Stimulated activated CD8-positive, alpha-beta memory T cell treated with anti-CD3 and anti-CD28 coated beads, Interleukin-7, amount 100 ng/mL, for 4 hours (primary cell): ENCODE measurements around the gene PLGRKT.
"Not testable (repeated sequence)": the region's sequence is repeated elsewhere in the genome, so short reads cannot be mapped to it uniquely, and the experiment has no call there.

Experiments used
- DNase-seq, 2 donors: peaks; one replicate each; pipeline ENCODE4 v3.0.0-alpha.2; 2020; ENCODE audit warnings: low read depth in 2 of 2

The PLGRKT gene

GRCh38 chr9:5437254-5438216, at the start of gene PLGRKT:
Gene PLGRKT (minus strand): TSS chr9:5437925. CDS start chr9:5431977, 5,948 bp downstream.
- peak; percentile 82 to 85 for DNase-seq

GRCh38 chr9:5486988-5487387, 49.3 kb upstream of the PLGRKT start:
- no peak for DNase-seq

GRCh38 chr9:5485378-5486085, 47.8 kb upstream of the PLGRKT start:
- no peak for DNase-seq

GRCh38 chr9:5483306-5483705, 45.6 kb upstream of the PLGRKT start:
- no peak for DNase-seq

GRCh38 chr9:5482194-5482593, 44.5 kb upstream of the PLGRKT start:
- no peak for DNase-seq

GRCh38 chr9:5481322-5482040, 43.8 kb upstream of the PLGRKT start:
- DNase-seq, result no peak

GRCh38 chr9:5480919-5481318, 43.2 kb upstream of the PLGRKT start:
- no peak for DNase-seq

- no peak for DNase-seq
These were observed 42.4 kb upstream of the PLGRKT start for GRCh38 chr9:5479994-5480694.

GRCh38 chr9:5478206-5478605, 40.5 kb upstream of the PLGRKT start:
- no peak for DNase-seq

GRCh38 chr9:5475611-5476010, 37.9 kb upstream of the PLGRKT start:
- DNase-seq, result not testable (repeated sequence)

- DNase-seq, result no peak
These were observed 33.1 kb upstream of the PLGRKT start for GRCh38 chr9:5470816-5471215.

- no peak for DNase-seq
These were observed 32.4 kb upstream of the PLGRKT start for GRCh38 chr9:5470122-5470521.

- DNase-seq, result no peak
These were observed 31.1 kb upstream of the PLGRKT start for GRCh38 chr9:5468850-5469249.

- DNase-seq, result no peak
These were observed 29.0 kb upstream of the PLGRKT start for GRCh38 chr9:5466766-5467165.

GRCh38 chr9:5466005-5466404, 28.3 kb upstream of the PLGRKT start:
- no peak for DNase-seq

GRCh38 chr9:5464831-5465330, 27.2 kb upstream of the PLGRKT start:
- DNase-seq, result not testable (repeated sequence)

- no peak for DNase-seq
These were observed 22.4 kb upstream of the PLGRKT start for GRCh38 chr9:5460157-5460556.

- no peak for DNase-seq
These were observed 21.6 kb upstream of the PLGRKT start for GRCh38 chr9:5459289-5459829.

- no peak for DNase-seq
These were observed 17.5 kb upstream of the PLGRKT start for GRCh38 chr9:5455181-5455580.

GRCh38 chr9:5453673-5454072, 15.9 kb upstream of the PLGRKT start:
- DNase-seq, result no peak

GRCh38 chr9:5453004-5453403, 15.3 kb upstream of the PLGRKT start:
- no peak for DNase-seq
